GM12892 (cell line): ENCODE results near the gene C1orf198.

ENCODE experiments used
- POLR2A ChIP-seq: IDR thresholded peaks from 2 replicates; pipeline ENCODE4 v1.6.1; 2011; ENCODE audit warnings: low read depth, low read length, control low read depth
- TAF1 ChIP-seq: IDR thresholded peaks from 2 replicates; pipeline ENCODE4 v1.6.1; 2011; ENCODE audit warnings: low read depth, mild to moderate bottlenecking, control low read depth, low read length, borderline replicate concordance

DNA sequence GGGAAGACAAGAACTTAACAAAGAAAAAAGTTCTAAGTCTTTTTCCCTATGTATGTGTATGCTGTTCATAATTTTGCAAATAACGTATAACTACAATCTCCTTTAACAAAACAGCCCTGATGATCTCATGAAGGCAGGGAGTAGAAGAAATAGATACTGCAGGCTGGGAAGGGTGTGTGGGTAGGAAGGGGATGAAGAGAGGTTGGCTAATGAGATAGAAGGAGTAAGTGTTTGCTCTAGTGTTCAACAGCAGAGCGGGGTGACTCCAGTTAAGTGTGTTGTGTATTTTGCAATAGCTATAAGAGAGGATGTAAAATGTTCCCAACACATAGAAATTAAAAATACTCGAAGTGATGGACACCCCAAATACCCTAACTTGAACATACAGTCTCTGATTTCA, 20.1 kb downstream of the C1orf198 start:
- TF ChIP-seq POLR2A (no peak), TAF1 (no peak)
